Smooth muscle cell (in vitro differentiated cells): ENCODE measurements around the gene XYLB. TPM values are rescaled to one million over a fixed set of nuclear protein-coding genes. Genes with fewer than 3 reads are reported as not detected.
"Not testable (repeated sequence)": the region's sequence is repeated elsewhere in the genome, so short reads cannot be mapped to it uniquely, and the experiment has no call there.

ENCODE experiments used
- DNase-seq: peaks from one replicate; lab custom pipeline; 2025; ENCODE audit not compliant: unreplicated experiment; lab: John Stamatoyannopoulos, UW
- H2AFZ ChIP-seq: fragments of 200-600 bp; sonication (generic); 2 replicates; pipeline ENCODE4 v1.6.0; 2016; ENCODE audit warnings: antibody characterized with exemption, low read depth, mild to moderate bottlenecking
- H3F3A ChIP-seq: fragments of 200-600 bp; sonication (generic); 2 replicates; pipeline ENCODE4 v1.6.0; 2017; ENCODE audit warnings: antibody characterized with exemption, low read depth
- H3K27ac ChIP-seq: fragments of 200-600 bp; sonication (generic); 2 replicates; pipeline ENCODE4 v1.5.1; 2016; ENCODE audit warnings: low read depth, mild to moderate bottlenecking
- H3K27me3 ChIP-seq: fragments of 200-600 bp; sonication (generic); 2 replicates; pipeline ENCODE4 v1.6.1; 2016; ENCODE audit warnings: low read depth, mild to moderate bottlenecking
- H3K36me3 ChIP-seq: fragments of 200-600 bp; sonication (generic); 2 replicates; pipeline ENCODE4 v1.5.1; 2016; ENCODE audit warnings: low read depth
- H3K4me1 ChIP-seq: fragments of 200-600 bp; sonication (generic); 2 replicates; pipeline ENCODE4 v1.5.1; 2016; ENCODE audit warnings: low read depth
- H3K4me2 ChIP-seq: fragments of 200-600 bp; sonication (generic); 2 replicates; pipeline ENCODE4 v1.6.0; 2016; ENCODE audit warnings: mild to moderate bottlenecking
- H3K4me3 ChIP-seq: fragments of 200-600 bp; sonication (generic); 2 replicates; pipeline ENCODE4 v1.5.1; 2016; ENCODE audit warnings: mild to moderate bottlenecking
- H3K79me2 ChIP-seq: fragments of 200-600 bp; sonication (generic); 2 replicates; pipeline ENCODE4 v1.6.0; 2016; ENCODE audit warnings: low read depth, mild to moderate bottlenecking
- H3K9ac ChIP-seq: fragments of 200-600 bp; sonication (generic); 2 replicates; pipeline ENCODE4 v1.6.0; 2016; ENCODE audit warnings: low read depth
- H3K9me3 ChIP-seq: fragments of 200-600 bp; sonication (generic); replicated peaks from 2 replicates; pipeline ENCODE4 v1.5.1; 2016; ENCODE audit warnings: low read depth
- H4K20me1 ChIP-seq: fragments of 200-600 bp; sonication (generic); 2 replicates; pipeline ENCODE4 v1.6.0; 2016; ENCODE audit warnings: low read depth
- WGBS: methylation state at CpG from one replicate; pipeline ENCODE4 v1.1.7; 2016; ENCODE audit warnings: low lambda C conversion rate; 5-methylcytosine and 5-hydroxymethylcytosine counted together
- polyA plus RNA-seq: library from polyadenylated mRNA; unstranded; fragments of >200 nt; fragmentation: Nextera tagmentation; extraction: Ambion mirVana; gene quantifications from 2 replicates; pipeline ENCODE4 v1.2.1, GENCODE V29; 2016
- total RNA-seq: library from RNA; depleted of rRNA; stranded (reverse); fragments of >200 nt; gene quantifications from 2 replicates; pipeline ENCODE4 v1.2.3, GENCODE V29; 2014
- TF ChIP-seq, protein P1 (sequence below): fragments of 200-600 bp; sonication (generic); IDR thresholded peaks from 2 replicates; pipeline ENCODE4 v1.5.1; 2017; ENCODE audit warnings: borderline replicate concordance, mild to moderate bottlenecking, antibody characterized with exemption; ENCODE audit not compliant: insufficient read depth, poor library complexity, severe bottlenecking

Gene XYLB
- total and polyA plus RNA-seq, 2 experiments from 2014 or later: 0.40 to 1.5 TPM

DNA sequence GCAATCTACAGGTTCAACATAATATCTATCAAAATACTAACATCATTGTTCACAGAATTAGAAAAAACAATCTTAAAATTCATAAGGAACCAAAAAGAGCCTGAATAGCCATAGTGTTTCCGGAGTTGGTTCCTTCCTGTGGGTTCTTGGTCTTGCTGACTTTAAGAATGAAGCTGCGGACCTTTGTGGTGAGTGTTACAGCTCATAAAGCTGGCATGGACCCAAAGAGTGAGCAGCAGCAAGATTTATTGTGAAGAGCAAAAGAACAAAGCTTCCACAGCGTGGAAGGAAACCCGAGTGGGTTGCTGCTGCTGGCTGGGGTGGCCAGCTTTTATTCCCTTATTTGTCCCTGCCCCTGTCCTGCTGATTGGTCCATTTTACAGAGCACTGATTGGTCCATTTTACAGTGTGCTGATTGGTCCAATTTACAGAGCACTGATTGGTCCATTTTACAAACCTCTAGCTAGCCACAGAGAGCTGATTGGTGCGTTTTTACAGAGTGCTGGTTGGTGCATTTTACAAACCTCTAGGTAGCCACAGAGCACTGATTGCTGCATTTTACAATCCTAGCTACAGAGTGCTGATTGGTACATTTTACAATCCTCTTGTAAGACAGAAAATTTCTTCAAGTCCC is 92.0 kb downstream of the XYLB start:
- H3K27ac ChIP-seq, H2AFZ ChIP-seq, H3K9ac ChIP-seq, DNase-seq, H3K79me2 ChIP-seq, H3K27me3 ChIP-seq, H3K4me3 ChIP-seq, H3K4me2 ChIP-seq, H3K9me3 ChIP-seq, H3K4me1 ChIP-seq, H4K20me1 ChIP-seq, H3K36me3 ChIP-seq, H3F3A ChIP-seq: not testable (repeated sequence)
- WGBS: 86% methylated on average over 5 of the region's 5 CpGs

DNA sequence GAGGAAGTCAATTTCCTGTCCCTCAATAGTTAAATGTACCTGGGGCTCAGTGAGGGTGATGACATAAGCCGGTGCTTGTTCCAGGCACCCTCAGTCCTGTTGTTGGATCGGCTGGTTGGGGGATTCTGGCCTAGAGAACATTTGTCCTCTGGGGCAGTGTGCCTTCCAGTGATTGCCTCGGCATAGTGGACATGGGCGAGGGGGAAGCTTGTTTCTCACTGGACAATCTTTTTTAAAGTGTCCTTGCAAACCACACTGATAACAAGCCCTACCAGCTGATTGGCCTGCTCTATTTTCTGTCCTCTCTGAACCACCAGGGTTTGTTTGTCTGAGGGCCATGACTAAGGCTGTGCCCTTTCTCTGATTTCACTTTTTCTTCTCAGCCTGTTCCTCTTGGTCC is 96.6 kb downstream of the XYLB start:
- not testable (repeated sequence) for H3K36me3 ChIP-seq, H3K27ac ChIP-seq, H3K4me1 ChIP-seq, H3K4me2 ChIP-seq, H3K4me3 ChIP-seq, H3K9ac ChIP-seq, DNase-seq, H2AFZ ChIP-seq, H3K27me3 ChIP-seq, H3F3A ChIP-seq, H3K79me2 ChIP-seq, H3K9me3 ChIP-seq, H4K20me1 ChIP-seq
- WGBS: 66% methylated on average over 4 of the region's 4 CpGs

DNA sequence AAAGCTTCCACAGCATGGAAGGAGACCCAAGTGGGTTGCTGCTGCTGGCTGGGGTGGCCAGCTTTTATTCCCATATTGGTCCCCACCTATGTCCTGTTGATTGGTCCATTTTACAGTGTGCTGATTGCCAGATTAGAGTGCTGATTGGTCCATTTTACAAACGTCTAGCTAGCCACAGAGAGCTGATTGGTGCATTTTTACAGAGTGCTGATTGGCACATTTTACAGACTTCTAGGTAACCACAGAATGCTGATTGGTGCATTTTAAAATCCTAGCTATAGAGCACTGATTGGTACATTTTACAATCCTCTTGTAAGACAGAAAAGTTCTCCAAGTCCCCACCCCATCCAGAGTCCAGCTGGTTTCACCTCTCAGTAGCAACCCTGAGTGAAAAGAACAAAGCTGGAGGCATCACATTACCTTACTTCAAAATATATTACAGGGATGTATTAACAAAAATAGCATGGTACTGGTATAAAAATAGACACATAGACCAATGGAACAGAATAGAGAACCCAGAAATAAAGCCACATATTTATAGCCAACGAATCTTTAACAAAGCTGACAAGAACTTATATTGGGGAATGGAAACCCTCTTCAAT is 99.6 kb downstream of the XYLB start:
- H3K4me2 ChIP-seq: no peak overlapping the region
- H2AFZ ChIP-seq: no peak overlapping the region
- no peaks in the 10 kb centered on the region for H3K36me3 ChIP-seq
- H4K20me1 ChIP-seq: no peaks in the 10 kb centered on the region
- no peak overlapping the region for H3K4me3 ChIP-seq
- no peaks in the 10 kb centered on the region for H3K79me2 ChIP-seq
- H3K27ac ChIP-seq: no peak overlapping the region
- H3K27me3 ChIP-seq: no peaks in the 10 kb centered on the region
- TF ChIP-seq, protein P1, sequence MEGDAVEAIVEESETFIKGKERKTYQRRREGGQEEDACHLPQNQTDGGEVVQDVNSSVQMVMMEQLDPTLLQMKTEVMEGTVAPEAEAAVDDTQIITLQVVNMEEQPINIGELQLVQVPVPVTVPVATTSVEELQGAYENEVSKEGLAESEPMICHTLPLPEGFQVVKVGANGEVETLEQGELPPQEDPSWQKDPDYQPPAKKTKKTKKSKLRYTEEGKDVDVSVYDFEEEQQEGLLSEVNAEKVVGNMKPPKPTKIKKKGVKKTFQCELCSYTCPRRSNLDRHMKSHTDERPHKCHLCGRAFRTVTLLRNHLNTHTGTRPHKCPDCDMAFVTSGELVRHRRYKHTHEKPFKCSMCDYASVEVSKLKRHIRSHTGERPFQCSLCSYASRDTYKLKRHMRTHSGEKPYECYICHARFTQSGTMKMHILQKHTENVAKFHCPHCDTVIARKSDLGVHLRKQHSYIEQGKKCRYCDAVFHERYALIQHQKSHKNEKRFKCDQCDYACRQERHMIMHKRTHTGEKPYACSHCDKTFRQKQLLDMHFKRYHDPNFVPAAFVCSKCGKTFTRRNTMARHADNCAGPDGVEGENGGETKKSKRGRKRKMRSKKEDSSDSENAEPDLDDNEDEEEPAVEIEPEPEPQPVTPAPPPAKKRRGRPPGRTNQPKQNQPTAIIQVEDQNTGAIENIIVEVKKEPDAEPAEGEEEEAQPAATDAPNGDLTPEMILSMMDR: no peak
- 78% methylated on average over 2 of the region's 2 CpGs for WGBS
- H3K9me3 ChIP-seq: no peaks in the 10 kb centered on the region
- H3F3A ChIP-seq: no peaks in the 10 kb centered on the region
- H3K4me1 ChIP-seq: no peaks in the 10 kb centered on the region
- no peak overlapping the region for H3K9ac ChIP-seq
- no peak for DNase-seq

DNA sequence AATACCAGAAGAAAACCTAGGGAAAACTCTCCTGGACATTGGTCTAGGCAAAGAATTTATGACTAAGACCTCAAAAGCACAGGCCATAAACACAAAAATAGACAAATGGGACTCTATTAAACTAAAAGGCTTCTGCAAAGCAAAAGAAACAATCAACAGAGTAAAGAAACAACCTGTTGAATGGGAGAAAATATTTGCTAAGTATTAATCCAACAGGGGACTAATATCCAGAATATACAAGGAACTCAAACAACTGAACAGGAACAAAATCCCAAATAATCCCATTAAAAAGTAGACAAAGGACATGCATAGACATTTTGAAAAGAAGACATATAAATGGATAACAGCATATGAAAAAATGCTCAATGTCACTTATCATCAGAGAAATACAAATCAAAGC is 100.2 kb downstream of the XYLB start:
- Histone ChIP-seq H3F3A (no peaks in the 10 kb centered on the region), H3K4me1 (no peaks in the 10 kb centered on the region), H3K79me2 (no peaks in the 10 kb centered on the region), H4K20me1 (no peaks in the 10 kb centered on the region), H3K9ac (no peak overlapping the region), H3K36me3 (no peaks in the 10 kb centered on the region), H3K9me3 (no peaks in the 10 kb centered on the region), H3K27ac (no peak overlapping the region), H3K4me3 (no peak overlapping the region), H3K4me2 (no peak overlapping the region), H2AFZ (no peak overlapping the region), H3K27me3 (no peaks in the 10 kb centered on the region)
- no peak for DNase-seq
- TF ChIP-seq, protein P1: no peak

DNA sequence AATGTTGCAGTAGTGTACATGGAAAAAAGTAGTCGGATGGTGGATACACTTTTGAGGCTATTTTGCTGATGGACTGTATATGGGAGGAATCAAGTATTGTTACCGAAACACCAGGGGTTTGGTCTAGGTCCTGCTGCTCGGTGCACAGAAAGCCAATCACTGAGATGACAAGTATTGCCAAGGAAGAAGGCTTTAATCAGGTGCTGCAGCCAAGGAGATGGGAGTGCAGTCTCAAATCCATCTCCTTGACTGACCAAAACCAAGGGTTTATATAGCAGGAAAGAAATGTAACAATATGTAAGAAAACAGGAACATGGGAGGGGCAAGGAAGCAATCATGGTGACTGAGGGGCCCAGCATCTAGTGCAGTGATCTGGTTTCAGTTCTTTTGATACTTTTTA is 104.3 kb downstream of the XYLB start:
- Histone ChIP-seq H3K9ac (no peak overlapping the region), H2AFZ (no peak overlapping the region)
- WGBS: 97% methylated on average over 3 of the region's 3 CpGs

More for the DNA sequence above, 104.3 kb downstream of the XYLB start:
- H3K4me1 ChIP-seq: peaks cover 1% of the 10 kb centered on the region
- no peaks in the 10 kb centered on the region for H3K27me3 ChIP-seq
- peaks cover 10% of the 10 kb centered on the region for H4K20me1 ChIP-seq
- H3K4me2 ChIP-seq: no peak overlapping the region
- H3K27ac ChIP-seq: no peak overlapping the region
- no peaks in the 10 kb centered on the region for H3K36me3 ChIP-seq
- no peak for DNase-seq
- peaks cover 10% of the 10 kb centered on the region for H3K79me2 ChIP-seq
- no peaks in the 10 kb centered on the region for H3F3A ChIP-seq
- no peak overlapping the region for H3K4me3 ChIP-seq
- TF ChIP-seq, protein P1: no peak
- no peaks in the 10 kb centered on the region for H3K9me3 ChIP-seq
